ENCODE data around the gene LINC00305.
A peak's percentile ranks its signal among the peaks of the same experiment; 100 is the strongest.

Gene LINC00305

DNA sequence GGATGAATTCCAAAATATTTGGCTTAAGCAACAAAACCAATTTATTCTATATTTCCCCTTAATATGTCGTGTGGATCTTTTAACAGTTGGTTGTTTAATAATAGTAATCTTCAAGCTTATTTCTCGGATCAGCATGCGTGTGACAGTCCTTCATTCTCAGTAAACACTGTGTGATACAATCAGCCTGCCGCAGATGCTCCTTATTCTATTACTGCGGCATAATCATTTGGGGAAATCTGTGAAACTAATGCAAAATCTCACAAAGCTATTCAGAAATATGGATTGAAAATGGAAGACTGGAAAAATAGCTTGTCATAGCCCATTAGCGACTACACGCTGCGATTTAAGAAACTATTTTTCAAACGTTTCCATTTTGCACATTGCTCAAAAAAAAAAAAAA is 36.9 kb downstream of the LINC00305 start:
- no peak for DNase-seq

DNA sequence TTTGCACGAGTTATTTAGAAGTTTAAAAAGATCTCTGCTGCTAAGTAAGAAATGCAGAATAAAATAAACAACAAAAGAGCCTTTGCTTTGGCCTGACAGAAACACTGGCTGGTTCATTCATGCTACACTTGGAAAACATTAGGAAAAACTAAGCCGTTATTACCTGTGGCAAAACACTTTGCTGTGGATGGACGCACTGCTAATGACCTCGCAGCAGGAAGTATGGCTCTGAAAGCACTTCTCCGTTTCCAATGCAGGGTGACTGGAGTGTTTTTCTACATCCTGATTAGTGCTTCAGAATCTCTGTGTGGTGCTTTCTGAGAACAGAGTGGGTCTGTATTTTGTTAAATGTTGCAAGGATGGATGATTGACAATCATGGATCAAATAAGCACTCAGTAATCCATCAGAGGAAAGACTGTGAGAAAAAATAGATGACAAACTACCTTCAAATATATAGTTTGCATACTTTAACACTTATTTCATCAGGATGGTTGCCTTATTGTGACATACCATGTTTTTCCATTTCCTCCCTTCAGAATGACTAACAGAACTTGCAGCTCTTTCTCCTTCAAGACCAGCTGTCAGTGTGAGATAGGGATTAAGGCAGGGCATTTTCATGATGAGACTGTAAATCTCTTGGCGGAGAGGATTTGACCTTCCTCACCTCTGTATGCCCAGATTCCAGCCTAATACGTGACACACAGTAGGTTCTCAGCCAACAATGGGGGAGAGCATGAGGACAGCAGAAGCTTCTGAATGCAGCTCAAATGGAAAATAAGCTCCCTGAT is 38.0 kb downstream of the LINC00305 start:
- DNase-seq: no peak

DNA sequence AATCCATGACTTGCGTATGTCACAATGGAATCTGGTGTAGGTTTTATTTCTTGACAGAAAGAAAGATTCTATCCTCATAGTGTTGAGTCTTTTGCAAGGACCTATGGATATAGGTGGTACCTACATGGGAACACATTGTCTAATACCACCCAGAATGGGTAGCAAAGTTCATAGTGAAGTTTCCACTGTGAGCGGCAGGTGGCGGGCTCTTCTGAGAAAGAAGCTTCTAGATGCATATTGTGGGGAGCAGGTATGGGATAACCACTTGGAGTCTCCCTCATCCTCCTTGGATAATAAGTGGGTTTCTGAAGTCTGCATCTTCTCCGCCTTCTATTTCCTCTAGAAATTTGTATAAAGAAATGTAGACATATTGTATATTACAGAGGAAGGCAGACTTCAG is 44.9 kb downstream of the LINC00305 start:
- no peak for DNase-seq

DNA sequence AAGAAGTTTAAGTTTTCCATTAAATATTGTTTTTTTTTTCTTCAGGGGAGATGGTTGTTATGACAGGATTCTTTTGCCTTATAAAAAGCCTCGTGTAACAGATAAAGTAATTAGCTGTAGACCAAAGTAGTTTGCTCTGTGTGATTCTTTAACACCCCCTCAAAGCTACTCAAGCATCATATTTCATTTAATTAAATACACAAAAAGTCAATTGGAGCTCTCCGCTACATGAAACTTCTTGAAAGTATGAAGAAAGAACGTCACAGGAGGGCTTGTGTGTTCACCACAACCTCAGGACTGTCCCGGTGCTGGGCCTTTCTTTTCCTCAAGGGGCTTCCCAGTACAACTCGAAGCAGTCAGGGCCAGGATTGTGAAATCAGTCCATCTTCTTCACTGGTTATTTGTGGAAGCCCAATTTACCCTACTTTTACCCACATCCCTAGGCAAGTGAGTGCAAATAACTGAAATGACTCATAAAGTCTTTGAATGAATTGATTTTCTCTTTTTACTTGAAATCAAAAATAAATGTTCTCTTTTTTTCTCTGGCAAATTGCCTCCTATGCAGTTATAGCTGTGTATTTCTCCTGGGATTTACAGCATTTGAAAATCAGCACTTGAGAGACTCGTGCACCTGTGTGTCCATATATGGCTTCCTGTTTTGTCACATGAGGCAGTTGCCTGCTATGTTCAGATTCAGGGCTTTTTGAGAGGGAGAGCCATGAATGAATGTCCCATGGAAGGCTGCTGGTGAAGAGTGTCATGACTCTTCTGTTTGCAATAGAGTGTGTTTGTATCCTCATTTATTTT is 48.6 kb downstream of the LINC00305 start:
- no peak for DNase-seq

DNA sequence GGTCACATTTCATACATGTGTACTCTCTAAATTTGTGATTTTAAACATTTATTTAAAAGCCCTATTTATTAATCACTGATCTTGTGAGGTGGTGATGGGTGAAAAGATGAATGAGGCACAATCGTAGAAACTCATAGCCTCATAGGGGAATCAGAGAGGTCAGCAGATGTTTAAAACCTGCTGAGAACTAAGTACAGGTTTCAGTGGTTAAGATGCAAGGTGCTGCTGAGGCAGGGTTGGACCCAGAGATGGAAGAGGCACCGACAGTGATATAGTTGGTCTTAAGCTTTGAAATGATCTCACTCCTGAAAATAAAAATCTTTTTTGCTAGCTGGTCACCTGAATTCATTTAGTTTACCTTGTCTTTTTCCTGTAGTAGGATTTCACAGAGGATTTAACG is 49.6 kb downstream of the LINC00305 start:
- no peak for DNase-seq

DNA sequence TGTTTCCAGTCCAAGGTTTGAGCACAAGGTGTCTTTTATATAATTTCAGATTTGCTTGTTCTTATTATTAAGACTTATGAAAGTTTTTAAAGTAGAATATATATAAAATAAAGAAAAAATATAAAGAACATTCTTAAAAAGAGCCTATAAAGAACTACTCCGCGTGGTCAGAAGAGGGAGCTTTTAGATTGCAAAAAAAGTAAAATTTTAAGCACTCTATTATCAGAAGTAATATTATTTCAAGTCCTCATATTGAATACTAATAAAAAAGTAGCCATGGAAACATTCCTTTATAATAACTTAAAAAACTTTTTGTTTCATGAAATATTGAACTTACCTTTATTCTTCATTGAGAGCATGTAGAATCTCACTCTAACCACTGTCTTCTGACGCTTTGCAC is 51.4 kb downstream of the LINC00305 start:
- no peak for DNase-seq

DNA sequence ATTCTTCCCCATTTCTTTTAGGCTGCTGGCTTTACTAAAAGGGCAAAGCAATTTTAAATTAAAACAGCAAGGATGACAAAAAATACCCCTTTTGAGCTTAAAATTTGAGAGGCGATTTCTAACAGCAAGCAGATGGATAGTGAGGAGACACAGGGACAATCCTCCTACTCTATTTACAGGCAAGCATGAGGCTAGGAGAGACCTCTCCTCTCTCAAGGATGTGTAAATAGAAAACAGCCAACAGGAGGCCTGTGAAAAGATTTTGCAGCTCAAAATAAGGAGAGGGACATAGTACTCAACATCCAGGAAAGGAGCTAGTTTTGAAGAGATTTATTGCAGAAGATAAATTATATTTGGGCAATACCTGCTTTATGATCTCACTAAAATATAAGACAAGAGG is 53.8 kb downstream of the LINC00305 start:
- no peak for DNase-seq

DNA sequence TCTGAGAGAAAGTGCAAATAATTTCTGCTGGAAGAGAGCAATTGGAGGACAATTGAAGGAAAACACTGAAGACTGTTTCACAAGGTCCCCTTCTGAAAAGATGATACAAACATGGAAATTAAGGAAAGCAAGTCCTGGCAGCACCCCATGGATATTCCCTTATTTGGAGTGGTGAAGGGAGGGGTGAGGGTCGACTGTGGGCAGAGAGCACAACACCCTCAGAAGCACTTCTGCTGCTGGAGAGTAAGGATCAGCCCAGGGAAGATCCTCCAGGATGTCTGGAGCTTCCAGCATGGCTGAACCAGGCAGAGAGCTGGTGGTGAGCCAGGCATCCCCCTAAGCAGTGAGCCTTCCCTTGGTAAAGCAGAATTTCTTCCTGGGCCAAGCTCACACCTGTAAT is 54.7 kb downstream of the LINC00305 start:
- no peak for DNase-seq

DNA sequence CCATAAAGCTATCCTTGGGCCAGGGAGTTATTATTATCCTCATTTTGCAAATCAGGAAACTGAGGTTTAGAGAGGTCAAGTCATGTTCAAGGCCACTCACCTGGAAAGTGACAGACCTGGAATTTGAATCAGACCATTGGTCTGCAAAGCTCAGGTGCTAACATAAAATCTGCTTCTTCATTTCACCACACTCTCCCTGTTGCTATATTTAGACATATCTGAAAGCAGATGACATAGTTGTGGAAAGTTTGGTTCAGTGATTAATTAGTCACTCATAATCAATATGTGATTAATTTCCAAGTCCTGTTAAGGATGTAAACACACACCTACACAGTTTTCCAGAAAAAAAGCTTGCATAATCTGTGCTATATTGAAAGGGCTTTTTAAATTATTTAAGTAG is 57.4 kb downstream of the LINC00305 start:
- DNase-seq: no peak

DNA sequence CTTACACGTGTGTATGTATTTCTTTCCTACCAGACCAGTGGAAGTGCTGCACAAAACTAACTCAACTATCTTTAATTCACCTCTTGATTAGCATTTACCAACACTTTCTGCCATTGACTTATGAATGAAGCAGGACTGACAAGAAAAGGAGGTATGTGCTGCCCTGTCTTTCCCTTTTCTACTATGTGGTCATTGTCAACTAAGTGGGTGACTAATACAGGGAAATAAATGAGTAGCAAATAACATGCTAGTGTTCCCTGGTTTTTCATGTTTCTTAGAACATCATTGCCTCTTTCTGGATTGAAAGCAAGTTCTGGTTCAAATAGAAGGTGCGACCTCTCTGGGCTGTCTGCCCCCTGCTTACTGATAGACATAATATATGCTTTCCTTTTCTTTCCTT is 58.0 kb downstream of the LINC00305 start:
- no peak for DNase-seq

DNA sequence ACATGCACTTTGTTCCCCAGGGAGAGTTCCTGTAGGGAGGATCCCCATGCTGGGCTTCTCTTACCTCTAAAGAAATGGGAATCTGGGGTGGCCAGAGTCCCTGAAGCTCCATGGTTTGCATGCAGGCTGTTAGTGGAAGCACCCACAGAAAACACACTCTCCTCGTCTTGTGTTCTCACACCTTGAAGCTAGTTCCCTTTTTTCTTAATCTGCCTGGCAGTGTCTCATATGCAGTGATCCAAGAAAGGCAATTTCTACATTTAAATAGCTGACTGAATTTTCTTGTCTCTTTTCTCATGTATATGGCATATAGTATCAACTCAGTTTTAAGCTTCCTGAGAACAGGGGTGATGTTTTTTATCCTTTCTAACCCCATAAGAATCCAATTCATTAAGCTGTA is 65.0 kb downstream of the LINC00305 start:
- DNase-seq: no peak

DNA sequence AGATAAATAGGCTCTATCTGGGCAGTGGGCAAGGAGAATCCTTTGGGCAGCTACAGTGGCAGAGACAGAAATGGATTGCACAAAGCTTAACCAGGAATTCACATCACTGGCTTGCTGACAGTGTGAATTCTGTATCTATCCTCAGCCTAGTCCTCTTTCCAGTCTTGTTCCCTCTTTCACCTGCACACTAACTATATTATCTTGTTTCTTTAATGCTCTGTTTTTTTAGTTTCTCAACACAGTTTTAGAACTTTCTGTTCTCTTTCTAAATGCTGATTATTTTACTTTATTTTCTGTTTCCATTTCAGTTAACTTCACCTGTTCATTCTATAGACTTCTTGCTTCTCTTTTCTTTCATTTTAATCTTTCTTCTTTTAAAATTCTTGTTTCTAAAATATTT is 66.4 kb downstream of the LINC00305 start:
- no peak for DNase-seq

DNA sequence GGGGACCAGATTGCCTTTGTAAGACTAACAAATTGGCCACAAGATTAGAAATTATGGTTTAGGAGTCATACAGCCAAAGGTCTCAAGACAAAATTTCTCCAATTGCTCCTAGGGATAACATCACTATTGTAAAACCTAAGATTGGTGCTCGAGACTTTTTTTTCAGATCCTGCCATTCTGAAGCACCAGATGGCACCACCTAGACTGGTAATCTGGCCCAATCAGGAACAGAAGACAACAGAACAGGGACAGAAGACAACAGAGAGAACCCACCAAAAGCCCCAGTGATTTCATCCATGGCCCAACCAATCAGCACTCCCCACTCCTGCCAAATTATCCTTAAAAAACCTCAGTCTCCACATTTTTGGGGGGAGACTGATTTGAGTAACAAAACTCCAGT is 66.8 kb downstream of the LINC00305 start:
- no peak for DNase-seq

DNA sequence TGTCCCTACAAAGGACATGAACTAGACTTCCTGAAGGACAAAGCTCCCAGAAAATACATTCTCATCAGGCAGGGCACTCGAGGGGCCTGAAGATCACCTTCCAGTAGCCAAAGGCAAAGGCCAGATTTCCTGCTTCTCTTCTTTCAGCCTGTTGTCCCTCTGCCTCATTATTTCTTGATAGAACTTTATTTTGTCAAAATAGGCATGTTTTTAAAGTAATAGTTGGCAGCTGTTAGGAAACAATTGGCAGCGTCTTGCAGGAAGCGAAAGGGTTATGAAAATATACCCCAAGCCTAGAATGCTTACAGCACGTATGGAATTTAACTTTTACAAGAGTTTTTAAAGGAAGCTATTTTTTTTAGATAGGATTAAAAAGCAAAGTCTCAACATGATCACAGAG is 74.9 kb downstream of the LINC00305 start:
- no peak for DNase-seq

DNA sequence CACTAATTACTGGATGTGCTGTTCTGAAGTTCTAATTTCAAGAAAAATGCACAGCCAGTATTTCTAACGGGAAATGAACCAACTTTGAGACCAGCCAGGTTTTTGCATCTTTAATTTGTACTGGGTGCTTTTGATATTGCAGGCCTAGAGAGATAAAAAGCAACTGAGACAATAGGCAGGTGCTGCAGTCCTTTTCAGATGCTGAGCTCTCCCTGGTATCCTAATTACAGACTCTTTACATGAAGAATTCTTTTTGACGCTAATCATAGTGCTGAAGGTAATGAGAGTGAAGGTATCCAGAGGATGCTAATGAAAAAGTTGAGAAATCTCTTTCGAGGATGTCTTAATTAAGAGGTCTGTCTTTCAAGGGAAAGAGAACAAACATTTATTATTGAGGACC is 93.9 kb downstream of the LINC00305 start:
- DNase-seq: no peak

DNA sequence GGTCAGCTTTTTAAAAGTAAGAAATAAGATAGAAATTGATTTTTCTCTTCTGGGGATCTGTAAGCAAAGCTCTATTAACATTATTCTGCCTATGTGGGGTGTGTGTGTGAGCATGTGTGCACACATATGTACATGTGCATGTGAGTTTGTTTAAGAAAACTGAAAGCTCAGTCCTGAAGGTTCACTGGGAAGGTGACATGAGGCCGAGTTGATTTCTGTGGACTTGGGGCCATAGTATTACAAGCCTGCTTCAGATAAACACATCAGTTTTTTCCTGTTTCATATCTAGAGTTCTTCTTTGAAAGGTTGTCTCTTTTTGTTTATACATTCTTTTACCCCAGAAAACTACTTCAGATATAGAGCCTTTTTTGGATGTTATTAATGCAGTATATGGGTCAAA is 95.6 kb downstream of the LINC00305 start:
- no peak for DNase-seq

DNA sequence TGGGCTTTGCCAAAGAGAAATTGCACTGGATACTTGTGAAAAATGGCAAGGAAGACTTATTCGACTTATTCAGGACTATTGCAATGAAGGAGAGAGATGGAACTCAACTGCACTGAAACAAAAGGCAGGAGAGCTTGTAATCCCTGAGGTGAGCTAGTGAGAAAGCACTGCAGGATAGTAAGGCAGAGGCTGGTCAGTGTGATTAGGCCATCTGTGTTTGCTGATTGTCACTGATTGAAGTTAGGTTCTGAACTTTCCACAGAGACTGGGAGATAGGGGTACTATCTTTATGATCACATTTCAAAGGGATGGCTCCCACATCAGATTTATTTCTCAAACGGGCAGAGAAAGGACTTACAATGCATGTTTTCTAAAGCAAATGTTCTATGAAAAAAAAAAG is 96.1 kb downstream of the LINC00305 start:
- no peak for DNase-seq

DNA sequence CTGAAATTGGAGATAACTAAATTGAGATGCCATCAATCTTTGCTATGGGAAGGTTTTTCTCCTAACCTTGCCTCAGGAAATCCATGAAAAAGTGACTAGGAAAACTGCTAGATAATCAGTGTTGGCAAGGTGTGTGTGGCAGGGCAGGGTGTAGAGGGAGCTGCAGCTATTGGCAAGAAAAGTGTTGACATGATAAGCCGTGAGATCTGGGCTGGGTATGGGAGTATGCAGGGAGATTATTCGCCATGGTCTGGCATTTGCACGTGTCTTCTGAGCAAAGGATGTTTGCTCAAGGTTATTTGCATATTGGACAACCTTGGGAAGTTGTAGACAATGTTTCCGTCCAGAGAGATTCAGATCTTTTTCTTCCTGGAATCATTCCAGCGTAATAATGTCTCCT is 104.3 kb downstream of the LINC00305 start:
- no peak for DNase-seq

DNA sequence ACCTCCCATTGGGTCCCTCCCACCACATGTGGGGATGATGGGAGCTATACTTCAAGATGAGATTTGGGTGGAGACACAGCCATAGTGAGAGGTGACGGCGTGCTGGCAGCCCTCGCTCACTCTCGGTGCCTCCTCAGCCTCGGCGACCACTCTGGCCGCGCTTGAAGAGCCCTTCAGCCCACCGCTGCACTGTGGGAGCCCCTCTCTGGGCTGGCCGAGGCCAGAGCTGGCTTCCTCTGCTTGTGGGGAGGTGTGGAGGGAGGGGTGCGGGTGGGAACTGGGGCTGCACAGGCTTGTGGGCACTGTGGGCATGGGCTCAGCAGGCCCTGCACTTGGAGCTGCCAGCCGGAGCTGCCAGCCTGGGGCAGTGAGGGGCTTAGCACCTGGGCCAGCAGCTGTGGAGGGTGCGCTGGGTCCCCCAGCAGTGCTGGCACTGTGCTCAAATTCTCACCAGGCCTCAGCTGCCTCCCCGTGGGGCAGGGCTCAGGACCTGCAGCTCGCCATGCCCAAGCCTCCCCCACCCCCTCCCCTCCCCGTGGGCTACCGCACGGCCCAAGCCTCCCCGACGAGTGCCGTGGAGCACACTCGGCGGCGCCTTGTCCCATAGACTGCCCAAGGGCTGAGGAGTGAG is 106.0 kb downstream of the LINC00305 start:
- DNase-seq: no peak

DNA sequence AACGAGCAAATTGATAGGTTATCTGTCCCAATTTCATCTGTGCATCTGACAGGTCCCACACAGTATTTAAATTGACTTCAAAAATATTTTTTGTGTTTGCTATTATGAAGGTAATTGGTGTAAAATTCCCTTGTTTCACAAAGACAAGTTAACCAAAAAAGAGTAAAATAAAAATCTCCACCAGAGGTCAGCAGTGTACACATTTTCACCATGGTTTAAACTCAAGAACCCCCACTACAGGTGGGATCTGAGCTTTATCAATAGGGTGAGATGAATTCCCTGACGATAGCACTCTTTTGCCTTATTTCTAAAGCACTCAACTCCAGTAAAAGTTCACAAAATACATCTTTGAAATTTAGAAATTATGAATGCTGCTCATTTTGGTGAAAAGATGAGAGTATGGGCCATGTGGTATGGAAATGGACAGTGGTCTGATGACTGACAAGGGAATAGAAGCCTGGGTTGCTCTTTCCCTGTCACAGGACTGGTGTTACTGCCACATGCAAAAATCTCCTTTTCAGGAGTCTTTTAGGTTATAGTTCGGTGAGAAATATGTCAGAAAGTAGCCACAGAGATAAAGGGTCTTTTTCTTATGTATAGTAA is 111.0 kb downstream of the LINC00305 start:
- peak; percentile 6 for DNase-seq

DNA sequence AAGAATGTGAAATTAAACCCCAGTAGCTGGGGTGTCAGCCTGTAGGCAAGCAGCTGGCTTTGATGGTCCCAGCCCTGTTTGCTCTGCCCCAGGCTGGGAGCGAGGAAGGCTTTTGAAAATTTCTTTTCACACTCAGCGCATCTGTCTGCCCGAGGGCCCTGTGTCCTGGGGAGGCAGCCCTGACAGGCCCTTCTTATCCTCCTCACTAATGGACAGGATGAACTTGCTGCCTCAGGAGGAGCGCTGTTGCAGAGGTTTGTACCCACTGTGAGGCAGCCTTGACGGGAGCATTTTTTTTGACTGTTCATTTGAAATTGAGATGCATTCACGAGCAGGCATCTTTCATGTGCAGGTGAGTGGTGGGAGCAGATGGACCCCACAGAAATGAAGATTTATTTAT is 116.6 kb downstream of the LINC00305 start:
- DNase-seq: no peak

DNA sequence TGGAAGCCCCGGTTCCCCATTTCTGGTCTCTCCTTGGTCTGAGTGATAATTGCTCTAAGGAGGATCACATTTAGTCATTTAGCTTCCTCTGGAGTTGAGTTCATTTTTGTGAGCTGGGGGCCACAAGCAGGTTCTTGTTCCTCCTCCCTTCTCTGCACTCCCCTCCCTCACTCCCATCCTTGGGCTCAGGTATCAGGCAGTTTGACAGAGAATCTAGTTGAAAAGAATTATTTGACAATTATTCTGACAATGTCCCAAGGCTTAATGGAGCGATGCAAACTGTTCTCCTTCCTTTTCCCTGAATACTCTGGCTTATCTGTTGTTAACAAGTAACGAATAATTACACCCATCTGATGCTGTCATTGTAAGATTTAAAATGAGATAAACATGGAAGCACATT is 117.5 kb downstream of the LINC00305 start:
- no peak for DNase-seq

All from DMS 273 treated with DMSO at 0.1 percent for 48 hours (cell line).